Esophagus muscularis mucosa (tissue), 4 donors: ENCODE data around the gene PPP1R12A. TPM values are rescaled to one million over a fixed set of nuclear protein-coding genes. Genes with fewer than 3 reads are reported as not detected.

Experiments used
- DNase-seq: peaks from one replicate; pipeline ENCODE4 v3.0.0-alpha.2; 2017; ENCODE audit errors: extremely low spot score
- H3K27ac ChIP-seq, 4 donors: fragments of 200-600 bp; sonication (generic); replicated peaks in 1 of 4; 1 replicate in 3 of 4; 2 replicates in 1 of 4; pipeline ENCODE4 v1.5.1; 2016 to 2019; ENCODE audit warnings: mild to moderate bottlenecking in 1 of 4
- H3K27me3 ChIP-seq, 4 donors: fragments of 200-600 bp; sonication (generic); one replicate each; pipeline versions ENCODE4 v1.5.1 to v1.6.0; 2016 to 2019
- H3K36me3 ChIP-seq, 4 donors: fragments of 200-600 bp; sonication (generic); one replicate each; pipeline ENCODE4 v1.5.1; 2016 to 2019
- H3K4me1 ChIP-seq, 4 donors: fragments of 200-600 bp; sonication (generic); one replicate each; pipeline ENCODE4 v1.5.1; 2016 to 2019
- H3K4me3 ChIP-seq, 4 donors: fragments of 200-600 bp; sonication (generic); 1 replicate in 2 of 4; 2 replicates in 2 of 4; pipeline ENCODE4 v1.5.1; 2016 to 2019; ENCODE audit warnings: mild to moderate bottlenecking in 4 of 4, moderate library complexity in 1 of 4
- H3K9me3 ChIP-seq, 4 donors: fragments of 200-600 bp; sonication (generic); 1 replicate in 3 of 4; 2 replicates in 1 of 4; pipeline ENCODE4 v1.5.1; 2016 to 2019
- CTCF ChIP-seq, 3 experiments: fragments of 200-600 bp in 2 of 3; fragments of 450-650 bp in 1 of 3; sonication (generic) in 2 of 3; IDR thresholded peaks; one replicate each; pipeline ENCODE4 v1.5.1; 2017 to 2019; ENCODE audit warnings: antibody characterized with exemption in 3 of 3, mild to moderate bottlenecking in 2 of 3, moderate library complexity in 1 of 3
- EP300 ChIP-seq: sonication (generic); formaldehyde crosslinking; IDR thresholded peaks from one replicate; pipeline ENCODE4 v1.6.1; 2017; ENCODE audit warnings: antibody characterized with exemption
- POLR2A ChIP-seq: fragments of 450-650 bp; IDR thresholded peaks from one replicate; pipeline ENCODE4 v1.6.1; 2017; ENCODE audit warnings: antibody characterized with exemption, moderate library complexity, mild to moderate bottlenecking, low read depth
- POLR2AphosphoS5 ChIP-seq, 2 donors: sonication (generic); formaldehyde crosslinking; IDR thresholded peaks; one replicate each; pipeline ENCODE4 v1.6.1; 2017; ENCODE audit warnings: antibody characterized with exemption in 2 of 2
- WGBS: methylation state at CpG from one replicate; pipeline ENCODE4 v1.1.5; 2018; 5-methylcytosine and 5-hydroxymethylcytosine counted together
- intact Hi-C: fragments of 100-400 bp; cut with DNase I; formaldehyde crosslinking; loops from one replicate; pipeline ENCODE4 v1.15.1; 2023
- total RNA-seq, 4 donors: library from RNA; depleted of rRNA; stranded (reverse); fragments of >200 nt; gene quantifications; one replicate each; pipeline versions ENCODE4 v1.1.0 to v1.2.1, GENCODE V29; 2016

Gene PPP1R12A
- total RNA-seq, 4 donors from 2014 or later = 441 to 691 (median 542) TPM

DNA sequence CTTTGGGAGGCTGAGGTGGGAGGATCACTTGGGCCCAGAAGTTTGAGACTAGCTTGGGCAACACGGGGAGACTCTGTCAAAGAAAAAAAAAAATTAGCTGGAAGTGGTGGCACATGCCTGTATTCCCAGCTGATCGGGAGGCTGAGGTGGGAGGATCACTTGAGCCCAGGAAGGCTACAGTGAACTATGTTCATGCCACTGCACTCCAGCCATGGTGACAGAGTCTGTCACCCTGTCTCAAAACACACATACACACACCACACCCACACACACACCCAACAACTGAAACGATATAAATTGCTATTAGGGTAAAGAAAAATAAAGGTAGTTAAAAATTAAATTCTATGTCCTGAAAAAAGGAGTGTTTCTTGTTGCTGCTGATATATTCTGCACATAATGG, 7.9 kb downstream of the PPP1R12A start:
- Histone ChIP-seq H3K27me3 (no peaks in the 10 kb centered on the region), H3K4me3 (no peak overlapping the region), H3K36me3 (no peaks in the 10 kb centered on the region), H3K27ac (peak overlapping the region; percentile 24 to 98 (median 98)), H3K4me1 (peaks cover 34 to 94% (median 86%) of the 10 kb centered on the region in 4 donors), H3K9me3 (no peaks in the 10 kb centered on the region)
- 51% methylated on average over 3 of the region's 3 CpGs for WGBS
- intact Hi-C loops = no loop called here
- DNase-seq = no peak
- no peak for TF ChIP-seq POLR2A
- no peak for TF ChIP-seq CTCF (IDR thresholded peaks at IDR 0.05)
- no peak for TF ChIP-seq POLR2AphosphoS5 (IDR thresholded peaks at IDR 0.05)
- no peak for TF ChIP-seq EP300

GRCh38 chr12:79925492-79925891, 9.4 kb downstream of the PPP1R12A start:
- intact Hi-C loops = no loop called here
- peaks cover 37 to 97% (median 93%) of the 10 kb centered on the region in 4 donors for H3K4me1 ChIP-seq

DNA sequence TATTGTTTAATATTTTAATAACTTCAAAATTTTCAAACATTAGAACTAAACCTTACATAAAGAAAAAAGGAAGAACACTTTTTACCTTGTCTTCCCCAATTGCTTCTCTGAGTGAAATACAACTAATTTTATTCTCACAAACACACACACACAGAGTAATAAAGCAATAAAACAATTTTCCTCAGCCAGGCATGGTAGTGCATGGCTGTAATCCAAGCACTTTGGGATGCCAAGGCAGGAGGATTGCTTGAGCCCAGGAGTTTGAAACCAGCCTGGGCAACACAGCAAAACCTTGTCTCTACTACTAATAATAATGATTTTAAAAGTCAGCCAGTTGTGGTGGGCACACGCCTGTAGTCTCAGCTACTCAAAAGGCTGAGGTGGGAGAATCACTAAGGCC, 13.1 kb downstream of the PPP1R12A start:
- H3K27ac ChIP-seq = peak overlapping the region in 2 of 4 donors; percentile 28 to 44
- WGBS = 85% methylated on average over 1 of the region's 1 CpG
- DNase-seq = no peak

More at GRCh38 chr12:79925492-79925891, 9.4 kb downstream of the PPP1R12A start:
- no peak for DNase-seq
- no peaks in the 10 kb centered on the region for H3K9me3 ChIP-seq
- peak overlapping the region in 1 of 4 donors; percentile 8 for H3K4me3 ChIP-seq
- peak overlapping the region; percentile 43 to 98 (median 98) for H3K27ac ChIP-seq
- no peaks in the 10 kb centered on the region for H3K27me3 ChIP-seq
- WGBS = 33% methylated on average over 1 of the region's 1 CpG
- TF ChIP-seq POLR2A (no peak), POLR2AphosphoS5 (IDR thresholded peaks at IDR 0.05) (no peak), EP300 (no peak), CTCF (IDR thresholded peaks at IDR 0.05) (no peak)
- H3K36me3 ChIP-seq = no peaks in the 10 kb centered on the region

DNA sequence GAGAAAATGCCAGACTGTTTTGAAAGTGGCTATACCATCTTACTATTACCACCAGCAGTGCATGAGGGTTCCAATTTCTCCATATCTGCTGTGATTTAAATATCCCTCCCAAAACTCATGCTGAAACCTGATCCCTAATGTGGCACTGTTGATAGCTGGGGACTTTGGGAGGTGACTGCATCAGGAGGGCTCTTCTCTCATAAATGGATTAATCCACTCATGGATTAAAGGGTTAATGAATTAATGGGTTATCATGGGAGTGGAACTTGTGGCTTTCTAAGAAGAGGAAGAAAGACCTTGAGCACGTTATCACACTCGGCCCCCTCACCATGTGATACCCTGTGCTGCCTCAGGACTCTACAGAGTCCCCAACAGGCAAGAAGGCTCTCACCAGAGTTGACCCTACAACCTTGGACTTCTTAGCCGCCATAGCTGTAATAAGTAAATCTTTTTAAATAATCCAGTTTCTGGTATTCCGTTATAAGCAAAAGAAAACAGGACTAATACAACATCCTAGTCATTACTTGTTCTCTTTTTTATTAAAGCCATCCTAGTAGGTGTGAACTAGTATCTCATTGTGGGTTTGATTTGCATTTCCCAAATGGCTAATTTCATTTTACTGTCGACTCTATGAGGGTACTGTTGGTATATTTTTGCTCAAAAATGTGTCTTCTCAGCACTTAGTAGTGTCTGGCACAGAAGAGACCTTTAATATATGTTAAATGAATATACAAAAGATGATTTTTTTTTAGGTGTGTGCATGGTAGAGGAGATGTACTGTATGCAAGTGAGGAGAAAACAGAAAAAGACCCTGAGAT, 14.3 kb downstream of the PPP1R12A start:
- Histone ChIP-seq H3K9me3 (no peaks in the 10 kb centered on the region), H3K4me1 (peaks cover 24 to 99% (median 94%) of the 10 kb centered on the region in 4 donors), H3K36me3 (no peaks in the 10 kb centered on the region), H3K27ac (peak overlapping the region in 2 of 4 donors; percentile 19 to 71), H3K27me3 (no peaks in the 10 kb centered on the region), H3K4me3 (no peak overlapping the region)
- no peak for TF ChIP-seq POLR2AphosphoS5 (IDR thresholded peaks at IDR 0.05)
- no peak for TF ChIP-seq EP300
- no peak for TF ChIP-seq CTCF (IDR thresholded peaks at IDR 0.05)
- TF ChIP-seq POLR2A = no peak
- DNase-seq = no peak
- 57% methylated on average over 5 of the region's 5 CpGs for WGBS
- intact Hi-C loops = no loop called here

More for the DNA sequence above, 13.1 kb downstream of the PPP1R12A start:
- no peaks in the 10 kb centered on the region for H3K9me3 ChIP-seq
- H3K4me3 ChIP-seq = no peak overlapping the region
- intact Hi-C loops = no loop called here
- H3K36me3 ChIP-seq = no peaks in the 10 kb centered on the region
- TF ChIP-seq POLR2AphosphoS5 (IDR thresholded peaks at IDR 0.05) = no peak
- no peak for TF ChIP-seq POLR2A
- no peak for TF ChIP-seq EP300
- TF ChIP-seq CTCF (IDR thresholded peaks at IDR 0.05) = no peak
- H3K27me3 ChIP-seq = no peaks in the 10 kb centered on the region
- peaks cover 29 to 99% (median 93%) of the 10 kb centered on the region in 4 donors for H3K4me1 ChIP-seq
